ENCODE data around the gene HEY2.
A peak's percentile ranks its signal among the peaks of the same experiment; 100 is the strongest.
"Not testable (repeated sequence)": the region's sequence is repeated elsewhere in the genome, so short reads cannot be mapped to it uniquely, and the experiment has no call there.

The HEY2 gene

DNA sequence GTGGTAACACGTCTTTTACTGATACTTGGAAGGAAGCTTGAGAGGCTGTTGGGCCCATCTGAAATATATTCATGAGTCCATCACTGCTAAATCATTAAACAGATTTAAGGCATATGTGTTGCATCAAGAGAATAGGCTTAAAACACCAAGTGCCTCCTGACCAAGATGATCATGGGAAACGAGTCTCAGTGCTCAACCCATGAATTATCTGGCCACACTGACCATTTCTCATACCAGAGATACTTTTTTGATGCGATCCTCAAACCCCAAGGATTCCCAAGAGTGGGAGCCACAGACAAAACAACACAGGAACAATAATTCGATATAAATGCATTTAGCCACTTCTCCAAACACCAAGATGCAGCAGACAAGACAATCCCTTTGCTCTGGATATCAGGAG, 17.2 kb downstream of the HEY2 start:
- TF ChIP-seq ELF4 (IDR thresholded peaks at IDR 0.05): no peak
- TF ChIP-seq L3MBTL2 (conservative IDR thresholded peaks at IDR 0.05): no peak
- TF ChIP-seq FOXA1 (IDR thresholded peaks at IDR 0.05): no peak
- no peak for TF ChIP-seq ZNF384 (IDR thresholded peaks at IDR 0.05)
- TF ChIP-seq ARNT (IDR thresholded peaks at IDR 0.05): no peak
- TF ChIP-seq SP1 (IDR thresholded peaks at IDR 0.05): no peak
- no peak for TF ChIP-seq HDGF (IDR thresholded peaks at IDR 0.05; ENCODE audit: borderline replicate concordance)
- no peak for TF ChIP-seq NFRKB (IDR thresholded peaks at IDR 0.05)
- no peak for TF ChIP-seq FOXK2 (IDR thresholded peaks at IDR 0.05)
- no peak for TF ChIP-seq FOXM1 (IDR thresholded peaks at IDR 0.05; ENCODE audit: borderline replicate concordance)
- ChIA-PET POLR2A (interaction anchor here (0.8 kb wide), 1 partner anchor 220 kb away, joined by 3 read pairs; the partner anchor contains the start of gene TRMT11), CTCF (interaction anchor here (2.4 kb wide), 1 partner anchor 453 kb away, joined by 10 read pairs; no protein-coding TSS in a partner anchor)
- DNase-seq (ENCODE audit: extremely low spot score): no peak

DNA sequence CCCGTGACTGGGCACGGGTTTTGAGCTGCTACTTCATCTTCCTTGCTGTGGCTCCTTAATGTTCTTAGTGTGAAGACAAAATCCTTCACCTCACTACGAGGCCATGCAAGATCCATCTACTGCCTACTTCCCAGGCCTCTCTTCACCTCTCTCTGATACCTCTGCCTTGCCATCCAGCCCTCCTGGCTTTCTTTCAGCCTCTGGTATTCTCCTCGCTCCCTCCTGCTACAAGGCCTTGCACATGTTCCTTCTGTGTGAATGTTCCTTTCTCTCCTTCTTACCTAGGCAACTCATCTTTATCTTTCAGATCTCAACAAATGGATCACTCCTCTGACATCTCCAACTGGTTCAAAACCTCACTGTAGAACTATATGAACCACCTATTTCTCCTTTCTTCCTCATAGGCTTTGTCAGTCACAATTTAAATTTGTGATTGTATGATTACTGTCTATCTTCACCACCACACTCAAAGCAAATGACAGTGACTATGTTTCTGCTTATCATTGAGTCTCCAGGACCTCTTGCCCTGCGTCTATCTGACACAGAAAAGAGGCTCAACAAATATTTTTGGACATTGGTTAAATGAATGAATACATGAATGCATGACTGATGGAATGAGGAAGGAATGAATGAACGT, 19.8 kb downstream of the HEY2 start:
- CTCF ChIA-PET: interaction anchor here (0.6 to 1.3 kb wide), 2 partner anchors 205 to 455 kb away, joined by 3 to 5 read pairs; no protein-coding TSS in a partner anchor
- POLR2A ChIA-PET: no interaction called here
- no peak for TF ChIP-seq SP1 (IDR thresholded peaks at IDR 0.05)
- TF ChIP-seq FOXA1 (IDR thresholded peaks at IDR 0.05): no peak
- TF ChIP-seq FOXK2 (IDR thresholded peaks at IDR 0.05): no peak
- TF ChIP-seq, protein P1, sequence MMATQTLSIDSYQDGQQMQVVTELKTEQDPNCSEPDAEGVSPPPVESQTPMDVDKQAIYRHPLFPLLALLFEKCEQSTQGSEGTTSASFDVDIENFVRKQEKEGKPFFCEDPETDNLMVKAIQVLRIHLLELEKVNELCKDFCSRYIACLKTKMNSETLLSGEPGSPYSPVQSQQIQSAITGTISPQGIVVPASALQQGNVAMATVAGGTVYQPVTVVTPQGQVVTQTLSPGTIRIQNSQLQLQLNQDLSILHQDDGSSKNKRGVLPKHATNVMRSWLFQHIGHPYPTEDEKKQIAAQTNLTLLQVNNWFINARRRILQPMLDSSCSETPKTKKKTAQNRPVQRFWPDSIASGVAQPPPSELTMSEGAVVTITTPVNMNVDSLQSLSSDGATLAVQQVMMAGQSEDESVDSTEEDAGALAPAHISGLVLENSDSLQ (IDR thresholded peaks at IDR 0.05): no peak
- TF ChIP-seq SUZ12 (IDR thresholded peaks at IDR 0.05): no peak
- no peak for TF ChIP-seq HDGF (IDR thresholded peaks at IDR 0.05; ENCODE audit: borderline replicate concordance)
- TF ChIP-seq NFRKB (IDR thresholded peaks at IDR 0.05): no peak
- TF ChIP-seq BHLHE40 (IDR thresholded peaks at IDR 0.05; ENCODE audit: borderline replicate concordance): no peak
- no peak for TF ChIP-seq FOXM1 (IDR thresholded peaks at IDR 0.05; ENCODE audit: borderline replicate concordance)
- no peak for DNase-seq (ENCODE audit: extremely low spot score)

DNA sequence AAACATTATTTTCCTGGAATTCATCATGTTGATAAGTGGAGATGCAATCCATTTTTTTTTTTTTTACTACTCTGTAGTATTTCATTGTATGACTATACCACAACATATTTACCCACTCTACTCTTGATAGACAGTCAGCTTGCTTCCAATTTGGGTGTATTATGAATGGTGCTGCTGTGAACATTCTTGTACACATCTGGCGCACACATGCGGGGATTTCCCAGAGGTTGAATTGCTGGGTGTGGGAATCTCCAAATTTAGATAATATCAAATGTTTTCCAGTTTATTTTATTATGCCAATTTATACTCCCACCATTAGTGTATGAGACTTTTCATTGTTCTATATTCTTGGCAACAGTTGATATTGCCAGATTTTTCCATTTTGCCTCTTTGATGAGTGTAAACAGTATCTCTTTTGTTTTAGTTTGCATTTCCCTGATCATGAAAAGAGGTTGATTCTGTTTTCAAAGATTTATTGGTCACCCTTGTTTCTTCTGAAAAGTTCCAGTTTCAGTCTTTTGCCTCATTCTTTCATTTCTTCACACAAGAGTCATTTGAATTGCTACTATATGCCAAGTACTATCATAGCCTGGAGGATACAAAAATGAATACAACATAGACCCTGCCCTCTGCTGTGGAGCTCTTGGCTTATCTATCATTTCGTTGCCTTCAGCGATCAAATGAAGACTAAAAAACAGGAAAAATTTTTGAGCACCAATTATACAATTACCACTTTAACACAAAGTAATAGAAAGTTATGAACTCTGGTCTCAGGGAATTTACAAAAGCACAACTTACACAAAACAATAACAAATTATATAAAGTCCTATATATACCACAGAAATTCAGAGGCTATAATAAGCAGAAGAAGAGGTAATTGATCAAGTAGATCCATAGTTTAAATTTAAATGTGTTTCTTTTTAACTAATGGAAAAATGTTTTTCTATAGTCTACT, 24.2 kb downstream of the HEY2 start:
- no peak for DNase-seq (ENCODE audit: extremely low spot score)
- TF ChIP-seq HDGF (IDR thresholded peaks at IDR 0.05; ENCODE audit: borderline replicate concordance) (no peak), ZNF384 (IDR thresholded peaks at IDR 0.05) (no peak), FOXA1 (IDR thresholded peaks at IDR 0.05) (no peak), ARNT (IDR thresholded peaks at IDR 0.05) (no peak), L3MBTL2 (conservative IDR thresholded peaks at IDR 0.05) (no peak), FOXM1 (IDR thresholded peaks at IDR 0.05; ENCODE audit: borderline replicate concordance) (no peak), SUZ12 (IDR thresholded peaks at IDR 0.05) (no peak), NFRKB (IDR thresholded peaks at IDR 0.05) (no peak), BHLHE40 (IDR thresholded peaks at IDR 0.05; ENCODE audit: borderline replicate concordance) (no peak), FOXK2 (IDR thresholded peaks at IDR 0.05) (no peak), CTBP1 (IDR thresholded peaks at IDR 0.05; ENCODE audit: borderline replicate concordance) (no peak), ELF4 (IDR thresholded peaks at IDR 0.05) (no peak), SP1 (IDR thresholded peaks at IDR 0.05) (no peak)
- TF ChIP-seq, protein P1 (IDR thresholded peaks at IDR 0.05): no peak
- POLR2A ChIA-PET: no interaction called here
- CTCF ChIA-PET: no interaction called here

DNA sequence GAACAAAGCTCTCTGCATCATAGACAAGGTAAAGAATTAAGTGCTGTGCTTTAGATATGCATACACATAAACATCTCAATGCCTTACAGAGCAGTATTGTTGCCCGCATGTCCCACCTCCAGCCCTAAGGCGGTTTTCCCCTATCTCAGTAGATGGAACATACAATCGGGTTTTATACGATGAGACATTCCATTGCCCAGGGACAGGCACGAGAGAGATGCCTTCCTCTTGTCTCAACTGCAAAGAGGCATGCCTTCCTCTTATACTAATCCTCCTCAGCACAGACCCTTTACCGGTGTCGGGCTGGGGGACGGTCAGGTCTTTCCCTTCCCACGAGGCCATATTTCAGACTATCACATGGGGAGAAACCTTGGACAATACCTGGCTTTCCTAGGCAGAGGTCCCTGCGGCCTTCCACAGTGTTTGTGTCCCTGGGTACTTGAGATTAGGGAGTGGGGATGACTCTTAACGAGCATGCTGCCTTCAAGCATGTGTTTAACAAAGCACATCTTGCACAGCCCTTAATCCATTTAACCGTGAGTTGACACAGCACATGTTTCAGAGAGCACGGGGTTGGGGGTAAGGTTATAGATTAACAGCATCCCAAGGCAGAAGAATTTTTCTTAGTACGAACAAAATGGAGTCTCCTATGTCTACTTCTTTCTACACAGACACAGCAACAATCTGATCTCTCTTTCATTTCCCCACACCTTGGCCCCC, 26.8 kb downstream of the HEY2 start:
- CTCF ChIA-PET: interaction anchor here (1.8 kb wide), 1 partner anchor 463 kb away, joined by 4 read pairs; no protein-coding TSS in a partner anchor
- POLR2A ChIA-PET; DNase-seq (ENCODE audit: extremely low spot score): not testable (repeated sequence)

DNA sequence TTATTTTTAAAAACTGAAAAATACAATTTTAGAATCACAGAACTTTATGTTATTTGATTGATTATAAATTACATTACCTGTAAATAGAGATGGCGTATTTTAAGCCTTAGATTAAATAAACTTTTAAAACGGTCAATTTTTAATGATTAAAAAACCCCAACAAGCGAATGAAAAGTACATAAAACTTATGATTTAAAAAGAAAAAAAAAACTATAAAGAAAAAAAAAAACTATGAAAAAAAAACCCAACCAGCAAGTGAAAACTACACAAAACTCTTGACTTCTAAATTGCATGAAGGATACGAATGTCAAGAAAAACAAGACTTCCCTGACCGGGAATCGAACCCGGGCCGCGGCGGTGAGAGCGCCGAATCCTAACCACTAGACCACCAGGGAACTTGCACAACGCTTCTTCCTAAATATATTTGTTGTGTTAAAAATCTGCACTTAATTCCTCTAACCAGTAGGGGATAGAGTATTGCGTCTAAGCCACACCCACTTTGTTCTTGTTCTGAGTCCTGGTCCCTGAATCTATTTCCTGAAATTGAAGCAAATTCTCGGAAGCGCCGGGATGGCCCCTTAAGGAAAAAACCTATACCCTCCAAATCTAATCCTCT, 30.6 kb downstream of the HEY2 start:
- ChIA-PET CTCF (interaction anchor here (1.9 to 2.3 kb wide), 3 partner anchors 11 to 176 kb away, joined by 8 to 22 read pairs (median 15); partner anchors contain the start of genes HINT3 and NCOA7), POLR2A (interaction anchor here (0.6 to 2.5 kb wide), 12 partner anchors 10 to 479 kb away, joined by 3 to 87 read pairs (median 7); partner anchors contain the start of genes HINT3, NCOA7 and TRMT11)
- peak; percentile 49 for TF ChIP-seq ZNF384 (IDR thresholded peaks at IDR 0.05)
- no peak for TF ChIP-seq FOXK2 (IDR thresholded peaks at IDR 0.05)
- peak; percentile 46 for TF ChIP-seq ELF4 (IDR thresholded peaks at IDR 0.05)
- 0 out of 2 replicates have a peak, but pooled peaks have one; percentile 4 for TF ChIP-seq TARDBP (IDR thresholded peaks at IDR 0.05)
- TF ChIP-seq ARNT (IDR thresholded peaks at IDR 0.05): no peak
- TF ChIP-seq CTBP1 (IDR thresholded peaks at IDR 0.05; ENCODE audit: borderline replicate concordance): no peak
- DNase-seq (ENCODE audit: extremely low spot score): peak; percentile 92
